Uterus (tissue), 4 donors: ENCODE data around the gene RMP24. TPM values are rescaled to one million over a fixed set of nuclear protein-coding genes. Genes with fewer than 3 reads are reported as not detected.
"Not testable (repeated sequence)": the region's sequence is repeated elsewhere in the genome, so short reads cannot be mapped to it uniquely, and the experiment has no call there.

Experiments
- DNase-seq, 2 donors: peaks; one replicate each; pipeline ENCODE4 v3.0.0-alpha.2; 2019 to 2020
- H3K27ac ChIP-seq, 2 donors: fragments of 200-600 bp; sonication (generic); 1 replicate in 1 of 2; 2 replicates in 1 of 2; pipeline ENCODE4 v1.5.1; 2016 to 2018
- H3K27me3 ChIP-seq, 2 donors: fragments of 200-600 bp; sonication (generic); one replicate each; pipeline ENCODE4 v1.5.1; 2018 to 2019; ENCODE audit warnings: control low read depth in 1 of 2
- H3K36me3 ChIP-seq, 2 donors: fragments of 200-600 bp; sonication (generic); one replicate each; pipeline ENCODE4 v1.5.1; 2019; ENCODE audit warnings: control low read depth in 1 of 2
- H3K4me1 ChIP-seq, 2 donors: fragments of 200-600 bp; sonication (generic); one replicate each; pipeline ENCODE4 v1.5.1; 2018 to 2019; ENCODE audit warnings: control low read depth in 1 of 2
- H3K4me3 ChIP-seq, 2 donors: fragments of 200-600 bp; sonication (generic); 1 replicate in 1 of 2; 2 replicates in 1 of 2; pipeline ENCODE4 v1.5.1; 2018 to 2019; ENCODE audit warnings: mild to moderate bottlenecking in 1 of 2
- H3K9me3 ChIP-seq, 2 donors: fragments of 200-600 bp; sonication (generic); one replicate each; pipeline ENCODE4 v1.5.1; 2019; ENCODE audit warnings: control low read depth in 1 of 2
- CTCF ChIP-seq, 4 experiments: fragments of 200-600 bp in 2 of 4; fragments of 450-650 bp in 2 of 4; sonication (generic) in 2 of 4; IDR thresholded peaks; one replicate each; pipeline ENCODE4 v1.5.1; 2016 to 2019; ENCODE audit warnings: antibody characterized with exemption in 4 of 4, mild to moderate bottlenecking in 2 of 4, moderate library complexity in 1 of 4
- POLR2A ChIP-seq, 2 donors: fragments of 450-650 bp; IDR thresholded peaks; one replicate each; pipeline ENCODE4 v1.6.1; 2016; ENCODE audit warnings: antibody characterized with exemption in 2 of 2, mild to moderate bottlenecking in 1 of 2, moderate library complexity in 1 of 2
- intact Hi-C: fragments of 100-400 bp; cut with DNase I; formaldehyde crosslinking; loops from one replicate; pipeline ENCODE4 v1.15.1; 2023; ENCODE audit warnings: low total_unique reads
- microRNA-seq: library from miRNA; unstranded; fragments of <30 nt; microRNA quantifications from one replicate; pipeline ENCODE4, GENCODE V29; 2016; ENCODE audit warnings: borderline microRNAs expressed, borderline replicate concordance
- small RNA-seq: library from RNA; depleted of rRNA; stranded (forward); fragments of <200 nt; gene quantifications from one replicate; pipeline ENCODE3, GENCODE V24; 2016
- total RNA-seq, 4 donors: library from RNA; depleted of rRNA in 3 of 4; stranded (reverse); fragments of >200 nt in 3 of 4; gene quantifications; one replicate each; pipeline versions ENCODE4 v1.1.0 to v1.2.4, GENCODE V29; 2014 to 2023
- donor health status: DM: yes; HTN: yes; CAD: no.

RMP24 gene

GRCh38 chr18:36020174-36020711 lies 47.8 kb downstream of the RMP24 start:
- intact Hi-C loops: no loop called here
- Histone ChIP-seq H3K4me1 (peaks cover 0 to 5% of the 10 kb centered on the region in 2 donors), H3K27ac (no peak overlapping the region), H3K4me3 (no peak overlapping the region), H3K36me3 (no peaks in the 10 kb centered on the region), H3K27me3 (no peaks in the 10 kb centered on the region), H3K9me3 (no peaks in the 10 kb centered on the region)
- DNase-seq: no peak
- TF ChIP-seq POLR2A (IDR thresholded peaks at IDR 0.05): no peak

DNA sequence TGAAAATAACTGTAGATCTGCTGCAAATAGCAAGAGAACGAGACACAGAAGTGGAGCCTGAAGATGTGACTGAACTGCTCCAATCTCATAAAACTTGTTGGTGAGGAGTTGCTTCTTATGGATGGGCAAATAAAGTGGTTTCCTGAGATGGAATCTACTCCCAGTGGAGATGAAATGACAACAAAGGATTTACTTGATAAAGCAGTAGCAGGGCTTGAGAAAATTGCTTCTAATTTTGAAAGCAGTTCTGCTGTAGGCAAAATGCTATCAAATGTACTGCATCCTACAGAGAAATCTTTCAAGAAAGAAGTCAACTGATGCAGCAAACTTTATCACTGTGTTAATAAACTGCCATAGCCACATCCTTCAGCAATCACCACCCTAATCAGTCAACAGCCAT lies 50.9 kb downstream of the RMP24 start:
- no peaks in the 10 kb centered on the region for H3K36me3 ChIP-seq
- intact Hi-C loops: no loop called here
- no peaks in the 10 kb centered on the region for H3K27me3 ChIP-seq
- no peak for DNase-seq
- no peak overlapping the region for H3K4me3 ChIP-seq
- no peak for TF ChIP-seq CTCF (IDR thresholded peaks at IDR 0.05)
- no peak for TF ChIP-seq POLR2A (IDR thresholded peaks at IDR 0.05)
- no peaks in the 10 kb centered on the region for H3K9me3 ChIP-seq
- H3K4me1 ChIP-seq: peaks cover 0 to 5% of the 10 kb centered on the region in 2 donors
- no peak overlapping the region for H3K27ac ChIP-seq

DNA sequence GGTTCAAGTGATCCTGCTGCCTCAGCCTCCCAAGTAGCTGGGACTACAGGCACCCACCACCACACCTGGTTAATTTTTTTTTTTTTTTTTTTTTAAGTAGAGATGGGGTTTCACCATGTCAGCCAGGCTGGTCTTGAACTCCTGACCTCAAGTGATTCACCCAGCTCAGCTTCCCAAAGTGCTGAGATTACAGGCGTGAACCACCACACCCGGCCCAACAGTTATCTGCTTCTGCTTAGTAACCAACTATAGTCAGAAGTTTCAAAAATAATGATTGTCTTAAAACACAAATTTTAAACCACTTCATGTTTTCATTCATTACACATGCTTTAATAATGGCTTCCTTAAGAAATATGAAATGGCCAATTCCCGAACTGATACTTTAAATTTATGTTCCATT lies 51.8 kb downstream of the RMP24 start:
- H3K4me1 ChIP-seq, H3K36me3 ChIP-seq, H3K9me3 ChIP-seq, H3K4me3 ChIP-seq, H3K27me3 ChIP-seq, H3K27ac ChIP-seq, DNase-seq, intact Hi-C loops: not testable (repeated sequence)

DNA sequence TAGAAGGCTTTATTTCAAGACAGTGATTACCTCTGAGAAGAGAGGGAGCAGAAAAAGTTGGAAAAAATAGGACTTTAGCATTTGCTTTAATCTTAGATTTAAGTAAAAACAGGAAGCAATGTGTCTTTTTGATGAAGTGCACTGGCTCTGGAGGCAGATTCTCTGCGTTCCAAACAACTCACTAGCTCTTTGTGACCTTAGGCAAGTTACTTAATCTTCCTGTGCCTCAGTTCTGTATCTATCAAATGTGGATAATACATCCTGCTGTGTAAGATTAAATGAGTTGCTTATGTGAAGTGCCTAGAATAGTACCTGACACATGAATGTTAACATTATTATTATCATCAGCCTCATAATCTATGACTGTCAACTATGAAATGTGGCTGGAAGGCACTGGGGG lies 52.5 kb downstream of the RMP24 start:
- no peaks in the 10 kb centered on the region for H3K27me3 ChIP-seq
- H3K4me3 ChIP-seq: no peak overlapping the region
- DNase-seq: no peak
- TF ChIP-seq CTCF (IDR thresholded peaks at IDR 0.05): no peak
- no peak for TF ChIP-seq POLR2A (IDR thresholded peaks at IDR 0.05)
- intact Hi-C loops: no loop called here
- no peaks in the 10 kb centered on the region for H3K9me3 ChIP-seq
- H3K27ac ChIP-seq: no peak overlapping the region
- peaks cover 0 to 5% of the 10 kb centered on the region in 2 donors for H3K4me1 ChIP-seq
- no peaks in the 10 kb centered on the region for H3K36me3 ChIP-seq

DNA sequence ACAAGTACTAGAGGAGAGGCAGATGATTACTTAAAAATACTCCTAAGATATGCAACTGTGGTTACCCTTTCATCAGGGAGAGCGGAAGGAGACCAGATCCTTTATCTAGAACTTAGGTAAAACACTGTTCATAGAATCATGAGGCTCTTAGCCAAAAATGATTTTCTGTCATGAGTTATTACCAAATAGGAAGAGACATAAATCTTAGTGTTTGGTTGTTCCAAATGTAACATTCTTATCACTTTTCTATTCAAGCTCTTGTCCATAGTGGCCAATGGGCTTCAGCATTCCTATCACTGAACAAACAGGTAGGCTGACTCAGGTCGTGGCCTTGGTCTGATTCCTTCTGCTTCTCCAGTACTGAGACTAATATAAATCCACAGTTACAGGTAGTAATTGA lies 56.4 kb downstream of the RMP24 start:
- TF ChIP-seq CTCF (IDR thresholded peaks at IDR 0.05): no peak
- TF ChIP-seq POLR2A (IDR thresholded peaks at IDR 0.05): no peak
- peaks cover 0 to 5% of the 10 kb centered on the region in 2 donors for H3K4me1 ChIP-seq
- H3K27me3 ChIP-seq: no peaks in the 10 kb centered on the region
- intact Hi-C loops: no loop called here
- no peak overlapping the region for H3K27ac ChIP-seq
- no peaks in the 10 kb centered on the region for H3K9me3 ChIP-seq
- no peak overlapping the region for H3K4me3 ChIP-seq
- H3K36me3 ChIP-seq: no peaks in the 10 kb centered on the region
- no peak for DNase-seq

Small RNA genes within 50 kb of the gene (microRNA-seq; reads per million reads assigned to microRNA genes)
- gene MIR3929: not detected

Small RNA genes within 50 kb of the gene (small RNA-seq; reads per million reads assigned to genes)
- not detected for gene MIR3929

Other genes starting within 250 kb of the RMP24 start
- 10 to 100 TPM; 55.2 to 99.1 (median 71.1) TPM for gene RPRD1A, start 94.9 kb downstream of the RMP24 start, total RNA-seq
- 10 to 100 TPM in 3 of 4 donors, 1 to 10 TPM in 1; 7.7 to 90.6 (median 31.1) TPM for gene SLC39A6, start 156.7 kb downstream of the RMP24 start, total RNA-seq
- gene ELP2, start 157.2 kb downstream of the RMP24 start, total RNA-seq: 100 to 1,000 TPM in 2 of 4 donors, 10 to 100 TPM in 2; 73.3 to 152 (median 113) TPM
- 1 to 10 TPM in 2 of 4 donors, under 1 TPM in 1, not detected in 1; under 0.01 to 1.7 (median 1.4) TPM for gene MOCOS, start 214.8 kb downstream of the RMP24 start, total RNA-seq